GM12892 (cell line): Measurements from ENCODE around the gene MFSD8. TPM values are rescaled to one million over a fixed set of nuclear protein-coding genes. Genes with fewer than 3 reads are reported as not detected.
A peak's percentile ranks its signal among the peaks of the same experiment; 100 is the strongest.
"Not testable (repeated sequence)": the region's sequence is repeated elsewhere in the genome, so short reads cannot be mapped to it uniquely, and the experiment has no call there.

Source experiments
- DNase-seq: peaks from one replicate; pipeline ENCODE4 v3.0.0; 2011; ENCODE audit not compliant: insufficient read length
- FAIRE-seq: peaks from 2 replicates; lab custom pipeline; 2011; peaks lifted over from hg19 to GRCh38; lab: Jason Lieb, UNC
- POLR2A ChIP-seq: IDR thresholded peaks from 2 replicates; pipeline ENCODE4 v1.6.1; 2011; ENCODE audit warnings: low read depth, low read length, control low read depth
- POLR2AphosphoS5 ChIP-seq: IDR thresholded peaks from 2 replicates; pipeline ENCODE4 v1.6.1; 2011; ENCODE audit warnings: low read depth, low read length, control low read depth
- TAF1 ChIP-seq: IDR thresholded peaks from 2 replicates; pipeline ENCODE4 v1.6.1; 2011; ENCODE audit warnings: low read depth, mild to moderate bottlenecking, control low read depth, low read length, borderline replicate concordance
- polyA plus RNA-seq: library from polyadenylated mRNA; unstranded; fragments of >200 nt; gene quantifications from one replicate; pipeline ENCODE4 v1.2.1, GENCODE V29; 2012; ENCODE audit warnings: missing spikeins, inconsistent platforms; ENCODE audit not compliant: missing spikeins

The MFSD8 gene
- polyA plus RNA-seq = 11.4 TPM

- TF ChIP-seq TAF1 = peak; percentile 82; the same call in 1 of the 2 replicates
- TF ChIP-seq POLR2AphosphoS5 = peak; percentile 83; the same call in 1 of the 2 replicates
- peak; percentile 84 for TF ChIP-seq POLR2A
- FAIRE-seq (peak; percentile 99), DNase-seq (peak; percentile 81)
Measured at GRCh38 chr4:127965062-127965802, at the start of gene MFSD8, which contains the start of gene ABHD18. TSS of gene MFSD8 (minus strand) at chr4:127965173. CDS start at chr4:127965133, 40 bp downstream. TSS of gene ABHD18 (plus strand) at chr4:127965406. CDS start at chr4:127982956, 17,550 bp downstream.

GRCh38 chr4:128009428-128009827 lies 44.5 kb upstream of the MFSD8 start:
- TF ChIP-seq TAF1 = no peak
- TF ChIP-seq POLR2AphosphoS5 = no peak
- FAIRE-seq = no peak
- no peak for DNase-seq

- TF ChIP-seq POLR2A = no peak
- no peak for TF ChIP-seq TAF1
- TF ChIP-seq POLR2AphosphoS5 = no peak
- FAIRE-seq (no peak), DNase-seq (no peak)
Measured at GRCh38 chr4:128006592-128006991, 41.6 kb upstream of the MFSD8 start.

- TF ChIP-seq TAF1 = no peak
- no peak for TF ChIP-seq POLR2A
- TF ChIP-seq POLR2AphosphoS5 = no peak
- peak; percentile 16 for DNase-seq
- peak; percentile 90 for FAIRE-seq
Measured at GRCh38 chr4:127997534-127998388, 32.8 kb upstream of the MFSD8 start.

GRCh38 chr4:127996521-127996920 lies 31.5 kb upstream of the MFSD8 start:
- not testable (repeated sequence) for FAIRE-seq, DNase-seq

- TF ChIP-seq TAF1 (no peak), POLR2A (no peak), POLR2AphosphoS5 (no peak)
- no peak for FAIRE-seq
- no peak for DNase-seq
Measured at GRCh38 chr4:127995776-127996175, 30.8 kb upstream of the MFSD8 start.

GRCh38 chr4:127993151-127993550 lies 28.2 kb upstream of the MFSD8 start:
- FAIRE-seq (peak; percentile 53), DNase-seq (no peak)
- TF ChIP-seq POLR2AphosphoS5 (no peak), POLR2A (no peak), TAF1 (no peak)

GRCh38 chr4:127988638-127989037 lies 23.7 kb upstream of the MFSD8 start:
- TF ChIP-seq TAF1 (no peak), POLR2AphosphoS5 (no peak), POLR2A (no peak)
- no peak for FAIRE-seq
- no peak for DNase-seq

- TF ChIP-seq POLR2A = no peak
- TF ChIP-seq TAF1 = no peak
- no peak for TF ChIP-seq POLR2AphosphoS5
- no peak for DNase-seq
- FAIRE-seq = no peak
Measured at GRCh38 chr4:127985989-127986388, 21.0 kb upstream of the MFSD8 start.

- DNase-seq = no peak
- peak; percentile 63 for FAIRE-seq
- TF ChIP-seq POLR2AphosphoS5 = no peak
- no peak for TF ChIP-seq TAF1
- no peak for TF ChIP-seq POLR2A
Measured at GRCh38 chr4:127982445-127982844, 17.5 kb upstream of the MFSD8 start.

GRCh38 chr4:127978930-127979329 lies 14.0 kb upstream of the MFSD8 start:
- TF ChIP-seq POLR2A (no peak), TAF1 (no peak), POLR2AphosphoS5 (no peak)
- FAIRE-seq (no peak), DNase-seq (no peak)

- no peak for FAIRE-seq
Measured at GRCh38 chr4:127975121-127975770, 10.3 kb upstream of the MFSD8 start.

GRCh38 chr4:127970925-127971324 lies 6.0 kb upstream of the MFSD8 start:
- not testable (repeated sequence) for DNase-seq, FAIRE-seq

More at GRCh38 chr4:127975121-127975770, 10.3 kb upstream of the MFSD8 start:
- TF ChIP-seq POLR2A = no peak
- no peak for TF ChIP-seq TAF1
- no peak for TF ChIP-seq POLR2AphosphoS5
- no peak for DNase-seq
